A549 treated with RU486 at 1 μM for 4 hours (cell line): Measurements from ENCODE around the gene PRPF8. TPM values are rescaled to one million over a fixed set of nuclear protein-coding genes. Genes with fewer than 3 reads are reported as not detected.

ENCODE experiments used
- total RNA-seq: library from RNA; stranded (reverse); fragments of 200-300 nt; extraction: Qiagen RNA extraction; gene quantifications from 5 replicates; pipeline ENCODE4 v1.2.3, GENCODE V29; 2022; ENCODE audit warnings: low read depth

PRPF8 gene
- total RNA-seq: 254 to 337 TPM (median 268 TPM) in 5 replicates

GRCh38 chr17:1684378-1685189, at the start of gene PRPF8:
TSS of gene PRPF8 (minus strand) at chr17:1684867. CDS start at chr17:1684571, 296 bp downstream.

DNA sequence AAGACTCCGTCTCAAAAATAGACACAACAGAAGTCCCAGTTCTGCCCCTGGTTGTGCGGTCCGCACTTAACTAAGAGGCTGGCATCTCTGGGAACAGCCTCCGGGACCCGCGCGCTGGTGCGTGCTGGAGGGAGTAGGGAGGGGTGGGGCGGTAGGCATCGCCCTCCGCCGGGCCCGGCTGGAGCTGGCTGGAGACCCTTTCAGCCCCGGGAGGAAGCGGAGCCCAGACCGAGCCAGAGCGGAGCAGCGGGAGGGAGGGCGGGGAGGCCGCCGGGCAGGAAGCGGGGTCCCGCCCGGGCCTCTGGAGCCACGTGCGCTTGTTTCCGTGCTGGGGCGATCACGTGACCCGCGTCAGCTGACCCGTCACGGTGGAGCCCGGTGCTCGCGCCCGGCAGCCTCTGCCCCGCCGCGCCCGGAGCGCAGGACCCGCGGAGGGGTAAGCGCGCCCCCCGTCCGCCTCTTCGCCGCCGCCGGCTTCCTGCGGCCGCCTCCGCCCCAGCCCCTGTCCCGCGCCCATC, 39.7 kb upstream of the PRPF8 start, which contains the start of gene WDR81:
Gene WDR81, plus strand, starts transcription at position 354 of the 518 bp plus-strand sequence. CDS start 256 bp downstream, outside the sequence.

GRCh38 chr17:1709971-1710806, 25.5 kb upstream of the PRPF8 start, which contains the start of gene TLCD2:
TSS of gene TLCD2 (minus strand) at chr17:1710377. CDS start at chr17:1710242, 135 bp downstream.

GRCh38 chr17:1649844-1650501, 34.7 kb downstream of the PRPF8 start, which contains the start of gene RILP:
TSS of gene RILP (minus strand) at chr17:1649866. CDS start at chr17:1649804, 62 bp downstream.

DNA sequence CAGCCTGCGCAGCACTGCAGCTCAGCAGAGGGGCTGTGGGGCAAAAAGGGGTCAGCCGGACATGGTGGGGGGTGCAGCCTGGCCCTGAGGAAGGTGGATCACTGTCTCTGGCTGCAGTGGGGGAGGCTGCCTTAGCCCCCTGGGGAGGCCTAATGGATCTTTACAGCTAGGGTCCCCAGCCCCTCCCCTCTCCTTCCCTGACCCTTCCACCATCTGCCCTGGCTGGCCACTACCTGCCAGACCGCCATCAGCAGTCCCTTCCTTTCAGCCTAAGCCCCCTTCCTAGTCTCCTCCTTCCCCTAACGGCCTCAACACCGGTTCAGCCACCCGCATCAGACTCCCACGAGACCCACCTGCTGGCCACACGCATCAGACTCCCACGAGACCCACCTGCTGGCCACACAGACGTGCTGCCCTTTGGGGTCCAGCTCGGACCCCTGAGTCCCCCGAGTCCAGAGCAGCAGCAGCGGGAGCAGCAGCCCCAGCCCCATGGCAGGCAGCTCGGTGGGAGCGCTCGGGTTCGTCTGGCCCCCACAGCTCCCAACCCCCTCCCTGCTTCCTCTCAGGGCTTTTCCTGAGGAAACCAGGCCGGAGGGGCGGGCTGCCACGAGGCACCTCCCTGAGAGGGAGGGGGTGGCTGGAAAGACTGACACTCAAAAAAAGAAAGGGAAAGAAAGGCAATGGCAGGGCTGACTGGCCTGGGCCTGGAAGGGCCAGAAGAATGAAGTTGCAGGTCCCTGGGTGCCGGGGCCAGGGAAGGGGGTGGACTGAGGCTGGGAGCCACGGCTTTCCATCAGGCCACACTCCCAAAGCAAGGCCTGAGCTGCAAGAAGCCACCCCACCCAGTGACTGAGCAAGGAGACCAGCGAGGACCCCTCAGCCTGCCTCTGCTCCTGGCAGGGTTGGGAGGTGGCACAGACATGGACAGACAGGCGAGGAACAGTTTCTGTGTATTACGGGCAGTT, 39.2 kb downstream of the PRPF8 start, which contains the start of gene SCARF1:
Gene SCARF1, minus strand, starts transcription at position 526 of the 965 bp plus-strand sequence. Its CDS starts 35 bp downstream, at position 491.

GRCh38 chr17:1627982-1628855, 56.4 kb downstream of the PRPF8 start, which contains the start of gene SLC43A2:
TSS of gene SLC43A2 (minus strand) at chr17:1628834. CDS start at chr17:1627874, 960 bp downstream.

Other genes with a start within 250 kb of the PRPF8 start
- gene CRK, start 228.6 kb downstream of the PRPF8 start, total RNA-seq: 59.1 to 84.9 TPM (median 79.0 TPM) in 5 replicates
- 106 to 135 TPM (median 127 TPM) in 5 replicates for gene MYO1C, start 192.2 kb downstream of the PRPF8 start, total RNA-seq
- gene INPP5K, start 168.3 kb downstream of the PRPF8 start, total RNA-seq: 20.2 to 25.5 TPM (median 24.4 TPM) in 5 replicates
- gene PITPNA, start 122.1 kb downstream of the PRPF8 start, total RNA-seq: 62.9 to 75.9 TPM (median 66.4 TPM) in 5 replicates
- gene SLC43A2, start 56.0 kb downstream of the PRPF8 start, total RNA-seq: 4.0 to 8.0 TPM (median 7.2 TPM) in 5 replicates
- gene SCARF1, start 39.1 kb downstream of the PRPF8 start, total RNA-seq: 0.22 to 0.37 TPM (median 0.32 TPM) in 5 replicates
- 14.4 to 22.3 TPM (median 17.1 TPM) in 5 replicates for gene RILP, start 35.0 kb downstream of the PRPF8 start, total RNA-seq
- gene TLCD2, start 25.5 kb upstream of the PRPF8 start, total RNA-seq: 0.98 to 1.6 TPM (median 1.5 TPM) in 5 replicates
- 21.5 to 32.7 TPM (median 29.3 TPM) in 5 replicates for gene WDR81, start 39.8 kb upstream of the PRPF8 start, total RNA-seq
- 1.2 to 2.1 TPM (median 2.0 TPM) in 5 replicates for gene SERPINF2, start 58.0 kb upstream of the PRPF8 start, total RNA-seq
- 1.4 to 2.3 TPM (median 2.0 TPM) in 5 replicates for gene SERPINF1, start 77.2 kb upstream of the PRPF8 start, total RNA-seq
- gene SMYD4, start 145.0 kb upstream of the PRPF8 start, total RNA-seq: 7.2 to 9.6 TPM (median 9.0 TPM) in 5 replicates
- 63.2 to 90.7 TPM (median 73.1 TPM) in 5 replicates for gene RPA1, start 145.1 kb upstream of the PRPF8 start, total RNA-seq